IPS-15b (cell line): Measurements from ENCODE around the gene METTL15.
"Not testable (repeated sequence)": the region's sequence is repeated elsewhere in the genome, so short reads cannot be mapped to it uniquely, and the experiment has no call there.

Source experiments
- H3K27me3 ChIP-seq: one replicate; pipeline ENCODE4 v1.6.1; 2013; ENCODE audit warnings: low read length; ENCODE audit not compliant: control insufficient read depth, insufficient read depth
- H3K36me3 ChIP-seq: one replicate; pipeline ENCODE4 v1.6.1; 2013; ENCODE audit warnings: low read length; ENCODE audit not compliant: control insufficient read depth, insufficient read depth
- H3K4me1 ChIP-seq: one replicate; pipeline ENCODE4 v1.6.1; 2013; ENCODE audit warnings: mild to moderate bottlenecking, low read length; ENCODE audit not compliant: control insufficient read depth, insufficient read depth
- H3K4me3 ChIP-seq: one replicate; pipeline ENCODE4 v1.5.1; 2013; ENCODE audit warnings: low read depth, low read length
- H3K9ac ChIP-seq: one replicate; pipeline ENCODE4 v1.6.1; 2013; ENCODE audit warnings: low read depth, mild to moderate bottlenecking, low read length
- H3K9me3 ChIP-seq: one replicate; pipeline ENCODE4 v1.6.1; 2013; ENCODE audit warnings: mild to moderate bottlenecking, low read length; ENCODE audit not compliant: control insufficient read depth, insufficient read depth

METTL15 gene, protein sequence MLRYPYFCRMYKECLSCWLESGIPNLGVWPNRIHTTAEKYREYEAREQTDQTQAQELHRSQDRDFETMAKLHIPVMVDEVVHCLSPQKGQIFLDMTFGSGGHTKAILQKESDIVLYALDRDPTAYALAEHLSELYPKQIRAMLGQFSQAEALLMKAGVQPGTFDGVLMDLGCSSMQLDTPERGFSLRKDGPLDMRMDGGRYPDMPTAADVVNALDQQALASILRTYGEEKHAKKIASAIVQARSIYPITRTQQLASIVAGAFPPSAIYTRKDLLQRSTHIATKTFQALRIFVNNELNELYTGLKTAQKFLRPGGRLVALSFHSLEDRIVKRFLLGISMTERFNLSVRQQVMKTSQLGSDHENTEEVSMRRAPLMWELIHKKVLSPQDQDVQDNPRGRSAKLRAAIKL

GRCh38 chr11:28107750-28108618 is at the start of gene METTL15, which contains the start of gene KIF18A:
Gene METTL15 (plus strand): TSS chr11:28108388. CDS start chr11:28113335, 4,947 bp downstream.
Gene KIF18A (minus strand): TSS chr11:28108156. CDS start chr11:28097947, 10,209 bp downstream.
- Histone ChIP-seq H3K9me3 (no peaks in the 10 kb centered on the region), H3K27me3 (no peaks in the 10 kb centered on the region), H3K4me3 (peak within 1 kb of the TSS; percentile 93), H3K9ac (peak within 1 kb of the TSS; percentile 74), H3K4me1 (peaks cover 4% of the 10 kb centered on the region), H3K36me3 (no peaks in the 10 kb centered on the region)

GRCh38 chr11:28071305-28071704 is 36.9 kb upstream of the METTL15 start:
- Histone ChIP-seq H3K36me3 (no peaks in the 10 kb centered on the region), H3K9ac (no peak overlapping the region), H3K9me3 (no peaks in the 10 kb centered on the region), H3K27me3 (no peaks in the 10 kb centered on the region), H3K4me1 (no peaks in the 10 kb centered on the region), H3K4me3 (no peak overlapping the region)

DNA sequence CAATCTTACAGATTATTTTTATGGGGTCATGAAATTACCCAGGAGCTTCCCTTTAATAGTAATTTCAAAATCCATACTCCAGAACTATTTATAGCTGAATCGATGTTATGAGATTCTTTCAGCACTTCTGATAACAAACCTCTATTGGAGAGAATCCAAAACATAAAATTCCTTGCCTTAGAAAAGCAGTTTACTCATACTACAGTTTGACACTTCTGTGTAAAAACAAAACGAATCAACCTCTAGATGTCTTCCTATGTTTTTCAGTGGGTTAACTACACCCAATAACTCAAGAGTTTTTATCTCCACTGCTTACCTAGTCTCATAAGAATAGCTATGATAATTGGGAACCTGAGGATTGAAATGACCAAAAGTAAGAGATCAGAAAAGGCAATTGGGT is 35.9 kb upstream of the METTL15 start:
- Histone ChIP-seq H3K9me3 (no peaks in the 10 kb centered on the region), H3K4me3 (no peak overlapping the region), H3K27me3 (no peaks in the 10 kb centered on the region), H3K4me1 (no peaks in the 10 kb centered on the region), H3K9ac (no peak overlapping the region), H3K36me3 (no peaks in the 10 kb centered on the region)

DNA sequence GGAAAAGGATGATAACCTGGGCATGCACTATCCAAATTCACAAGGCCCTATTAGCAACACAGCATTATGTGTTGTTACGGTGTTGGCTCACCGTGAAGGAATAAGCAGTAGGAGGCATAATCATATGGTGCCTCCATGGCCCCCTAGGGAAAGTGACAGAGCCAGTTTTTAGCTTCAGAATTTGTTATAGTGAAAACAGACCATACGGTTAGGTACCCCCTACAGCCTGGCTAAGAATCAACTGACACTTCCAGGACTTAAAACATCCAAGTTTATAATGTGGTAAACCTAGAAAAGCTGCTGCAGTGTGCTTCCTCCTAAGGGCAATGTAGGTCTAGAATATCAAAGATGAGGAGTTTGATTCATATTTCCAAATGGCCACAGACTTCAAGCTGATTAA is 30.7 kb upstream of the METTL15 start:
- H3K36me3 ChIP-seq = no peaks in the 10 kb centered on the region
- no peak overlapping the region for H3K4me3 ChIP-seq
- no peaks in the 10 kb centered on the region for H3K9me3 ChIP-seq
- H3K27me3 ChIP-seq = no peaks in the 10 kb centered on the region
- H3K9ac ChIP-seq = no peak overlapping the region
- H3K4me1 ChIP-seq = no peaks in the 10 kb centered on the region

DNA sequence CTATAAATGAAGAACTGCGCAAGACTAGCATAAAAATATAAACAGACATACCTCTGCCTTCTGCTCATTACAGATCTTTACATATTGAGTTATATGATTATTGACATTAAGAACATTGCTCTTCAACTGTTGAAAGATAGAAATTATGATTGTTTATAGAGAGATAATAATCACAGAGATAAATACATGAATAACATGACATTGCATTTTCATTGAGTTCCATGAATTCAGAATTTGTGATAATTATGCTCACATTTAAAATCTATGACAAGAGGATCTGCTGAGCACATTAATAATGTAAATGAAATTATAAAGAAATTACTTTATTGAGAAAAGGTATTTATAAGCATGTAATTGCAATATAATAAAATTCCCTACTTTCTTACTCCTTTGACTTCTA is 25.1 kb upstream of the METTL15 start:
- H3K9ac ChIP-seq = no peak overlapping the region
- no peak overlapping the region for H3K4me3 ChIP-seq
- no peaks in the 10 kb centered on the region for H3K36me3 ChIP-seq
- no peaks in the 10 kb centered on the region for H3K27me3 ChIP-seq
- H3K4me1 ChIP-seq = no peaks in the 10 kb centered on the region
- no peaks in the 10 kb centered on the region for H3K9me3 ChIP-seq

GRCh38 chr11:28086569-28086968 is 21.6 kb upstream of the METTL15 start:
- no peaks in the 10 kb centered on the region for H3K27me3 ChIP-seq
- no peaks in the 10 kb centered on the region for H3K4me1 ChIP-seq
- no peaks in the 10 kb centered on the region for H3K9me3 ChIP-seq
- no peak overlapping the region for H3K9ac ChIP-seq
- H3K36me3 ChIP-seq = no peaks in the 10 kb centered on the region
- no peak overlapping the region for H3K4me3 ChIP-seq

GRCh38 chr11:28087192-28087591 is 21.0 kb upstream of the METTL15 start:
- not testable (repeated sequence) for H3K4me3 ChIP-seq, H3K27me3 ChIP-seq, H3K4me1 ChIP-seq, H3K9me3 ChIP-seq, H3K9ac ChIP-seq, H3K36me3 ChIP-seq

GRCh38 chr11:28087693-28088092 is 20.5 kb upstream of the METTL15 start:
- not testable (repeated sequence) for H3K4me1 ChIP-seq, H3K4me3 ChIP-seq, H3K27me3 ChIP-seq, H3K9me3 ChIP-seq, H3K9ac ChIP-seq, H3K36me3 ChIP-seq

DNA sequence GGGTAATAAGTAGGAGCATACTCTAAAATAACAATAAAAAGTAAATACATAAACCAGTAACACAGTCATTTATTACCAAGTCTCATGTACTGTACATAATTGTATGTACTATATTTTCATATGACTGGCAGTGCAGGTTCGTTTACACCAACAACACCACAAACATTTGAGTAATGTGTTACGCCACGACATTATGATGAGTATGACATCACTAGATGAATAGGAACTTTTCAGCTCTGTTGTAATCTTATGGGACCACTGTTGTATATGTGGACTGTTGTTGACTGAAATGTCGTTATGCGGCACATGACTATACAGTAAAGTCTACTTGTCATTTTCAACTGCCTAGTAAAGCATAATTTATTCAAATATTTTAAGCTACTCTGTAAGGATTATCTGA is 18.8 kb upstream of the METTL15 start:
- Histone ChIP-seq H3K4me1 (no peaks in the 10 kb centered on the region), H3K36me3 (no peaks in the 10 kb centered on the region), H3K9me3 (no peaks in the 10 kb centered on the region), H3K9ac (no peak overlapping the region), H3K27me3 (no peaks in the 10 kb centered on the region), H3K4me3 (no peak overlapping the region)

- no peak overlapping the region for H3K9ac ChIP-seq
- no peaks in the 10 kb centered on the region for H3K9me3 ChIP-seq
- no peaks in the 10 kb centered on the region for H3K27me3 ChIP-seq
- no peak overlapping the region for H3K4me3 ChIP-seq
- no peaks in the 10 kb centered on the region for H3K4me1 ChIP-seq
- no peaks in the 10 kb centered on the region for H3K36me3 ChIP-seq
Observed at GRCh38 chr11:28090052-28090749, 18.0 kb upstream of the METTL15 start.

GRCh38 chr11:28092786-28093185 is 15.4 kb upstream of the METTL15 start:
- no peaks in the 10 kb centered on the region for H3K4me1 ChIP-seq
- H3K36me3 ChIP-seq = no peaks in the 10 kb centered on the region
- H3K9ac ChIP-seq = no peak overlapping the region
- no peaks in the 10 kb centered on the region for H3K9me3 ChIP-seq
- H3K4me3 ChIP-seq = no peak overlapping the region
- no peaks in the 10 kb centered on the region for H3K27me3 ChIP-seq
